SK-N-MC (cell line): ENCODE measurements around the gene SEMA3D.
A peak's percentile ranks its signal among the peaks of the same experiment; 100 is the strongest.

ENCODE experiments used
- DNase-seq: peaks from one replicate; pipeline ENCODE4 v3.0.0-alpha.2; 2011; ENCODE audit warnings: low read depth, low spot score
- H3K27ac ChIP-seq: fragments of 200-600 bp; sonication (generic); 2 replicates; pipeline ENCODE4 v1.5.1; 2016; ENCODE audit warnings: mixed run types
- H3K36me3 ChIP-seq: fragments of 200-600 bp; sonication (generic); 2 replicates; pipeline ENCODE4 v1.6.1; 2017; ENCODE audit warnings: antibody characterized with exemption, low read length, mixed read lengths; ENCODE audit not compliant: insufficient read depth
- H3K4me3 ChIP-seq: fragments of 200-600 bp; sonication (generic); 2 replicates; pipeline ENCODE4 v1.5.1; 2016
- H3K9ac ChIP-seq: fragments of 200-600 bp; sonication (generic); 2 replicates; pipeline ENCODE4 v1.8.0; 2017; ENCODE audit warnings: mixed run types, mixed read lengths; ENCODE audit not compliant: insufficient read length
- H3K9me3 ChIP-seq: fragments of 200-600 bp; sonication (generic); 2 replicates; pipeline ENCODE4 v1.6.1; 2017; ENCODE audit warnings: low read depth, mild to moderate bottlenecking, antibody characterized with exemption, low read length, moderate library complexity, mixed read lengths
- EZH2 ChIP-seq: fragments of 200-600 bp; sonication (generic); IDR thresholded peaks from one replicate; pipeline ENCODE4 v1.6.1; 2017; ENCODE audit warnings: antibody characterized with exemption
- FOXP2 ChIP-seq: optimal IDR thresholded peaks from 2 replicates; pipeline ENCODE3; 2011; ENCODE audit warnings: mild to moderate bottlenecking, moderate library complexity; ENCODE audit not compliant: insufficient read depth; ENCODE audit errors: extremely low read length, control extremely low read depth
- POLR2AphosphoS5 ChIP-seq: IDR thresholded peaks from 2 replicates; pipeline ENCODE4 v1.6.1; 2012; ENCODE audit warnings: mild to moderate bottlenecking, low read depth, low read length, borderline replicate concordance

Gene SEMA3D

GRCh38 chr7:85126383-85126782 lies 60.5 kb downstream of the SEMA3D start:
- H3K9ac ChIP-seq, result no peak overlapping the region
- peak overlapping the region; percentile 66 for H3K4me3 ChIP-seq
- no peaks in the 10 kb centered on the region for H3K36me3 ChIP-seq
- no peaks in the 10 kb centered on the region for H3K9me3 ChIP-seq
- peak overlapping the region; percentile 87 for H3K27ac ChIP-seq
- TF ChIP-seq EZH2 (no peak), FOXP2 (no peak), POLR2AphosphoS5 (no peak)
- DNase-seq, result no peak

DNA sequence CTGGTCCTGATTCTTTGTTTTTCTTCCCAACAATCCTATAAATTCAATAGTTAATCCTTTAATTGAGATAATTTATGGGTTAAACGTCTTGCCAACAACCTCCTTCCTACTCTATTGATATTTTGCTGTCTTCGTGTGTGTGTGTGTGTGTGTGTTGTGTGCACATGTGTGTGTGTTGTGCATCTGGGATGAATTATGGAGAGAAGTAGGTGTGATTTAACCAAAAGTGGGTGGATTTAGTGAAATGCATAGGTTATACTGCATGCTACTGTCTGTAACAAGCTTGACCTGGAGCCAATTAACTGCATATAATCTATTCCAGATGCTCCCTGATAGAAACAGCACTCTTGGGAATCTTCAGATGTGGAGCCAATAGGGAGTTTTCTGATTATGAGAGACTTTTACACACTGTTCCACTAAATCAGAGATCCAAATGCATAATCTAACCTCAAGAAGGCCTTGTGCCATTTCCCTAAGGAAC lies 61.2 kb downstream of the SEMA3D start:
- H3K9ac ChIP-seq, result no peak overlapping the region
- peak overlapping the region; percentile 87 for H3K27ac ChIP-seq
- H3K9me3 ChIP-seq, result no peaks in the 10 kb centered on the region
- peak overlapping the region; percentile 66 for H3K4me3 ChIP-seq
- TF ChIP-seq EZH2, result no peak
- peak; percentile 77; the same call in 1 of the 2 replicates for TF ChIP-seq POLR2AphosphoS5
- peak; percentile 59 for TF ChIP-seq FOXP2
- no peaks in the 10 kb centered on the region for H3K36me3 ChIP-seq
- DNase-seq, result peak; percentile 96

GRCh38 chr7:85125176-85125575 lies 61.7 kb downstream of the SEMA3D start:
- Histone ChIP-seq H3K27ac (peak overlapping the region; percentile 87; the same call in 1 of the 2 replicates), H3K36me3 (no peaks in the 10 kb centered on the region), H3K9me3 (no peaks in the 10 kb centered on the region), H3K9ac (no peak overlapping the region), H3K4me3 (peak overlapping the region; percentile 66)
- no peak for DNase-seq
- TF ChIP-seq FOXP2 (no peak), POLR2AphosphoS5 (no peak), EZH2 (no peak)

DNA sequence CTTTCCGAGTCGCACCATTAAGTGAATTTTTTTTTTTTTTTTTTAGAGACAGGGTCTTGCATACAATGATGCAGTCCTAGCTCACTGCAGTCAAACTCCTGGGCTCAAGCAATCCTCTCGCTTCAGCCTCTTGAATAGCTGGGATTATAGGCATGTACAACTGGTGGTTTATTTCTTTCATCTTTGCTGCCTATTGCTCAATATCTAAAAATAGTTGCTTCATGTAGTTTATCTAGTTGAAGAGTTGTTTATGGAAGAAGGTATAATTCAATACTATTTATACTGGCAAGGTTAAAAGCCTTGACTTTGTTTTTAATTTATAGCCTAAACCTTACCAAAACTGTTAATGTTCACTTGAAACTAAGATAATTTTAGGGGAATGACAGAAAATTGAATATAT lies 66.9 kb downstream of the SEMA3D start:
- Histone ChIP-seq H3K4me3 (no peak overlapping the region), H3K9me3 (no peaks in the 10 kb centered on the region), H3K9ac (no peak overlapping the region), H3K27ac (no peak overlapping the region), H3K36me3 (no peaks in the 10 kb centered on the region)
- TF ChIP-seq FOXP2 (no peak), EZH2 (no peak), POLR2AphosphoS5 (no peak)
- no peak for DNase-seq

DNA sequence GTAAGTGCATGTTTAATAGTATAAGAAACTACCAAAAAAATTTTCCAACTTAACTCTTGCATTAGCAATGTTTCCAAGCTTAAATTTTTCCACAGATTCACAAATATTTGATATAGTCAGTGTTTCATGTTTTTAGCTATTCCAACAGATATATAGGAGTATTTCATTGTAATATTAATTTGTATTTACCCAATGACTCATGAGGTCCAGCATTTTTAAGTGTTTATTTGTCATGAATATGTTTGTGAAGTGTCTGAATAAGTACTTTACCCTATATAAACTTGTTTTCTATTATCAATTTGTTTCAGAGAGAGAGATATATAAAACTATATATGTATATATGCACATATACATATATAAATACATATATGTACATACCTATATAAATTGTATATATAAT lies 71.0 kb downstream of the SEMA3D start:
- Histone ChIP-seq H3K27ac (no peak overlapping the region), H3K4me3 (no peak overlapping the region), H3K9ac (no peak overlapping the region), H3K9me3 (no peaks in the 10 kb centered on the region), H3K36me3 (no peaks in the 10 kb centered on the region)
- TF ChIP-seq FOXP2 (no peak), POLR2AphosphoS5 (no peak), EZH2 (no peak)
- no peak for DNase-seq

GRCh38 chr7:85115006-85115405 lies 71.8 kb downstream of the SEMA3D start:
- no peak for TF ChIP-seq POLR2AphosphoS5
- no peak for TF ChIP-seq FOXP2
- no peak for TF ChIP-seq EZH2
- DNase-seq, result no peak
- Histone ChIP-seq H3K9me3 (no peaks in the 10 kb centered on the region), H3K4me3 (no peak overlapping the region), H3K27ac (no peak overlapping the region), H3K36me3 (no peaks in the 10 kb centered on the region), H3K9ac (no peak overlapping the region)

DNA sequence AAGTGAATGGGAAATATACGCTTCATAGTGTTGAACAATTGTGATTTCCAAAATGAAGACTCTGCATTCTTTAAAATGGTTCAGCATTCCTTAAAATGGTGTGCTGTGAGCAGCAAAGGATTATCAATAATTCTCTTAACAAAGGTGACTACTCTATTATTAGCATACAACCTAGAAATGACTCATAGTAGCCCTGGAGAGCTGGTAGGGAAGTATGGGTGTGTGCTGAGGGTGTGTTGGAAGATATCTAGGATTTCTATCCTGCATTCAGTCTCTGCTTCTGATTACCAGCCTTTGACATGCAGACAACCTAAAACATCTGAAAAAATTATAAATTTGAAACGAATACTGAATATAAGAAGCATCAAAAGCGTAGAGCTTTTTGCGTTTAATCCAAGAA lies 72.5 kb downstream of the SEMA3D start:
- no peak for DNase-seq
- Histone ChIP-seq H3K36me3 (no peaks in the 10 kb centered on the region), H3K9ac (no peak overlapping the region), H3K9me3 (no peaks in the 10 kb centered on the region), H3K27ac (no peak overlapping the region), H3K4me3 (no peak overlapping the region)
- TF ChIP-seq FOXP2 (no peak), POLR2AphosphoS5 (no peak), EZH2 (no peak)

- no peak for DNase-seq
- Histone ChIP-seq H3K9me3 (no peaks in the 10 kb centered on the region), H3K27ac (no peak overlapping the region), H3K36me3 (no peaks in the 10 kb centered on the region), H3K9ac (no peak overlapping the region), H3K4me3 (no peak overlapping the region)
- TF ChIP-seq EZH2 (no peak), POLR2AphosphoS5 (no peak), FOXP2 (no peak)
These were observed 75.1 kb downstream of the SEMA3D start for GRCh38 chr7:85111761-85112160.

DNA sequence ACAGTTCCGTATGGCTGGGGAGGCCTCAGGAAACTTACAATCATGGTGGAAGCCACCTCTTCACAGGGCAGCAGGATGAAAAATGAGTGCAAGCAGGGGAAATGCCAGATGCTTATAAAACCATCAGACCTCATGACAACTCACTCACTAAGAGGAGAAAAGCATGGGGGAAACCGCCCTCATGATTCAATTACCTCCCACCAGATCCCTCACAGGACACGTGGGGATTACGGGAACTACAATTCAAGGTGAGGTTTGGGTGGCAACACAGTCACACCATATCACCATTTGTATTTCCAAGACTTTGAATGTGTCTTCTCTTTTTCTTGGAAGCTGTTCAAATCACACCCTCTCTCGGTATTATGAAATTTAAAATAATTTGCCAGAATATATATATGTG lies 80.1 kb downstream of the SEMA3D start:
- DNase-seq, result no peak
- H3K36me3 ChIP-seq, result no peaks in the 10 kb centered on the region
- H3K9ac ChIP-seq, result no peak overlapping the region
- no peak overlapping the region for H3K4me3 ChIP-seq
- TF ChIP-seq EZH2 (no peak), FOXP2 (no peak), POLR2AphosphoS5 (no peak)
- H3K9me3 ChIP-seq, result no peaks in the 10 kb centered on the region
- H3K27ac ChIP-seq, result no peak overlapping the region
